ENCODE data around the gene SSBP4. TPM values are rescaled to one million over a fixed set of nuclear protein-coding genes. Genes with fewer than 3 reads are reported as not detected.

The SSBP4 gene
- total and polyA plus RNA-seq, 9 of the 15 experiments (the other 6 are each of a cell fraction or from before 2014, with no cell fraction given): 1.1 to 189 (median 39.0) TPM

DNA sequence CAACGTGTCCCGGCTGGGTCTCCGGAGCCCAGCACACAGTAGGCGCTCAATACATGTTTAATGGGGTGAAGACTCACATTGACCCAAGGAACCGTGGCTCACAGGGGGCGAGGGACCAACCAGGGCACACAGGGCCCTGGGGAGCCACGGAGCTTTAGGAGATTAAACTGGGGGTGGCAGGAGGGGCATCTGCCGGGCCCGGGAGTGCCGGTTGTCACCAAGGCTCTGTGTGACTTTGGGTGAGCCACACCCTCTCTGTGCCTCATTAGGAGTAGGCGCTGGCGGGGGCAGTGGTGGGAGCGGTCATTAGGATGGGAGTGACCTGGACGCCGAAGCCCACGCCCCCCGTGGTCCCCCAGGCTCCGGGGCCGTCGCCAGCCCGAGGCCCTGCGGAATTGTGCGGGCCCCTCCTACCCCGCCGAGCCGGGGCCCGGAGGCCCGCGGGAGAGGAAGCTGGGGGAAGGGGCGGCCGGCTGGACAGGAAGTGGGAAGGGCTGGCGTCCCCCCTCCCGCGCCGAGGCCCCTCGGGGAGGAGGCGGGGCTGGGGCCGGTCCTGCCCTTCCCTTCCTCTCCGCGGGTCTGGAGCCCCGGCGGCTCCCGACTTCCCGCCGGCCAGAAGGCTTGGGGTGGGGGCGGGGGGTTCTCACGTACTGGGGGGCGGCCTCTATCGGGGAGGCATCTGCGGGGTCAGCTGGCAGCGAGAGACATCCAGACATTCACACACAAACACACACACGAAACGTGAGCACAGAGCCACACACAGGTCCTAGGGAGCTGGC lies 1.8 kb upstream of the SSBP4 start (continued):
- TF ChIP-seq, protein P1, sequence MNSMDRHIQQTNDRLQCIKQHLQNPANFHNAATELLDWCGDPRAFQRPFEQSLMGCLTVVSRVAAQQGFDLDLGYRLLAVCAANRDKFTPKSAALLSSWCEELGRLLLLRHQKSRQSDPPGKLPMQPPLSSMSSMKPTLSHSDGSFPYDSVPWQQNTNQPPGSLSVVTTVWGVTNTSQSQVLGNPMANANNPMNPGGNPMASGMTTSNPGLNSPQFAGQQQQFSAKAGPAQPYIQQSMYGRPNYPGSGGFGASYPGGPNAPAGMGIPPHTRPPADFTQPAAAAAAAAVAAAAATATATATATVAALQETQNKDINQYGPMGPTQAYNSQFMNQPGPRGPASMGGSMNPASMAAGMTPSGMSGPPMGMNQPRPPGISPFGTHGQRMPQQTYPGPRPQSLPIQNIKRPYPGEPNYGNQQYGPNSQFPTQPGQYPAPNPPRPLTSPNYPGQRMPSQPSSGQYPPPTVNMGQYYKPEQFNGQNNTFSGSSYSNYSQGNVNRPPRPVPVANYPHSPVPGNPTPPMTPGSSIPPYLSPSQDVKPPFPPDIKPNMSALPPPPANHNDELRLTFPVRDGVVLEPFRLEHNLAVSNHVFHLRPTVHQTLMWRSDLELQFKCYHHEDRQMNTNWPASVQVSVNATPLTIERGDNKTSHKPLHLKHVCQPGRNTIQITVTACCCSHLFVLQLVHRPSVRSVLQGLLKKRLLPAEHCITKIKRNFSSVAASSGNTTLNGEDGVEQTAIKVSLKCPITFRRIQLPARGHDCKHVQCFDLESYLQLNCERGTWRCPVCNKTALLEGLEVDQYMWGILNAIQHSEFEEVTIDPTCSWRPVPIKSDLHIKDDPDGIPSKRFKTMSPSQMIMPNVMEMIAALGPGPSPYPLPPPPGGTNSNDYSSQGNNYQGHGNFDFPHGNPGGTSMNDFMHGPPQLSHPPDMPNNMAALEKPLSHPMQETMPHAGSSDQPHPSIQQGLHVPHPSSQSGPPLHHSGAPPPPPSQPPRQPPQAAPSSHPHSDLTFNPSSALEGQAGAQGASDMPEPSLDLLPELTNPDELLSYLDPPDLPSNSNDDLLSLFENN (IDR thresholded peaks at IDR 0.05; ENCODE audit: low read depth in 2 of 2, low read length in 2 of 2): no peak
- no peak for TF ChIP-seq MECOM (CRISPR knock-in tag; IDR thresholded peaks at IDR 0.05)
- TF ChIP-seq, protein P2, sequence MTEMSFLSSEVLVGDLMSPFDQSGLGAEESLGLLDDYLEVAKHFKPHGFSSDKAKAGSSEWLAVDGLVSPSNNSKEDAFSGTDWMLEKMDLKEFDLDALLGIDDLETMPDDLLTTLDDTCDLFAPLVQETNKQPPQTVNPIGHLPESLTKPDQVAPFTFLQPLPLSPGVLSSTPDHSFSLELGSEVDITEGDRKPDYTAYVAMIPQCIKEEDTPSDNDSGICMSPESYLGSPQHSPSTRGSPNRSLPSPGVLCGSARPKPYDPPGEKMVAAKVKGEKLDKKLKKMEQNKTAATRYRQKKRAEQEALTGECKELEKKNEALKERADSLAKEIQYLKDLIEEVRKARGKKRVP (CRISPR knock-in tag; IDR thresholded peaks at IDR 0.05): 0 out of 2 replicates have a peak, but pooled peaks have one; percentile 30
- TF ChIP-seq NCOA2 (IDR thresholded peaks at IDR 0.05; ENCODE audit: partially characterized antibody in 2 of 2): no peak
- peak; percentile 80; the same call in 1 of the 2 replicates for TF ChIP-seq ERF (CRISPR knock-in tag; IDR thresholded peaks at IDR 0.05)
- peak; percentile 86 for TF ChIP-seq POLR2G (IDR thresholded peaks at IDR 0.05; ENCODE audit: low read depth, low read length)
- TF ChIP-seq, protein P3, sequence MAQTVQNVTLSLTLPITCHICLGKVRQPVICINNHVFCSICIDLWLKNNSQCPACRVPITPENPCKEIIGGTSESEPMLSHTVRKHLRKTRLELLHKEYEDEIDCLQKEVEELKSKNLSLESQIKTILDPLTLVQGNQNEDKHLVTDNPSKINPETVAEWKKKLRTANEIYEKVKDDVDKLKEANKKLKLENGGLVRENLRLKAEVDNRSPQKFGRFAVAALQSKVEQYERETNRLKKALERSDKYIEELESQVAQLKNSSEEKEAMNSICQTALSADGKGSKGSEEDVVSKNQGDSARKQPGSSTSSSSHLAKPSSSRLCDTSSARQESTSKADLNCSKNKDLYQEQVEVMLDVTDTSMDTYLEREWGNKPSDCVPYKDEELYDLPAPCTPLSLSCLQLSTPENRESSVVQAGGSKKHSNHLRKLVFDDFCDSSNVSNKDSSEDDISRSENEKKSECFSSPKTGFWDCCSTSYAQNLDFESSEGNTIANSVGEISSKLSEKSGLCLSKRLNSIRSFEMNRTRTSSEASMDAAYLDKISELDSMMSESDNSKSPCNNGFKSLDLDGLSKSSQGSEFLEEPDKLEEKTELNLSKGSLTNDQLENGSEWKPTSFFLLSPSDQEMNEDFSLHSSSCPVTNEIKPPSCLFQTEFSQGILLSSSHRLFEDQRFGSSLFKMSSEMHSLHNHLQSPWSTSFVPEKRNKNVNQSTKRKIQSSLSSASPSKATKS (CRISPR knock-in tag; IDR thresholded peaks at IDR 0.05): no peak
- TF ChIP-seq EP400 (IDR thresholded peaks at IDR 0.05): peak; percentile 26
- TF ChIP-seq, protein P4, sequence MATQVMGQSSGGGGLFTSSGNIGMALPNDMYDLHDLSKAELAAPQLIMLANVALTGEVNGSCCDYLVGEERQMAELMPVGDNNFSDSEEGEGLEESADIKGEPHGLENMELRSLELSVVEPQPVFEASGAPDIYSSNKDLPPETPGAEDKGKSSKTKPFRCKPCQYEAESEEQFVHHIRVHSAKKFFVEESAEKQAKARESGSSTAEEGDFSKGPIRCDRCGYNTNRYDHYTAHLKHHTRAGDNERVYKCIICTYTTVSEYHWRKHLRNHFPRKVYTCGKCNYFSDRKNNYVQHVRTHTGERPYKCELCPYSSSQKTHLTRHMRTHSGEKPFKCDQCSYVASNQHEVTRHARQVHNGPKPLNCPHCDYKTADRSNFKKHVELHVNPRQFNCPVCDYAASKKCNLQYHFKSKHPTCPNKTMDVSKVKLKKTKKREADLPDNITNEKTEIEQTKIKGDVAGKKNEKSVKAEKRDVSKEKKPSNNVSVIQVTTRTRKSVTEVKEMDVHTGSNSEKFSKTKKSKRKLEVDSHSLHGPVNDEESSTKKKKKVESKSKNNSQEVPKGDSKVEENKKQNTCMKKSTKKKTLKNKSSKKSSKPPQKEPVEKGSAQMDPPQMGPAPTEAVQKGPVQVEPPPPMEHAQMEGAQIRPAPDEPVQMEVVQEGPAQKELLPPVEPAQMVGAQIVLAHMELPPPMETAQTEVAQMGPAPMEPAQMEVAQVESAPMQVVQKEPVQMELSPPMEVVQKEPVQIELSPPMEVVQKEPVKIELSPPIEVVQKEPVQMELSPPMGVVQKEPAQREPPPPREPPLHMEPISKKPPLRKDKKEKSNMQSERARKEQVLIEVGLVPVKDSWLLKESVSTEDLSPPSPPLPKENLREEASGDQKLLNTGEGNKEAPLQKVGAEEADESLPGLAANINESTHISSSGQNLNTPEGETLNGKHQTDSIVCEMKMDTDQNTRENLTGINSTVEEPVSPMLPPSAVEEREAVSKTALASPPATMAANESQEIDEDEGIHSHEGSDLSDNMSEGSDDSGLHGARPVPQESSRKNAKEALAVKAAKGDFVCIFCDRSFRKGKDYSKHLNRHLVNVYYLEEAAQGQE (IDR thresholded peaks at IDR 0.05; ENCODE audit: borderline replicate concordance): no peak
- TF ChIP-seq, protein P4 (CRISPR knock-in tag; IDR thresholded peaks at IDR 0.05; ENCODE audit: low read depth): 0 out of 2 replicates have a peak, but pooled peaks have one; percentile 45
- no peak; the same call in 1 of the 2 replicates for TF ChIP-seq SMARCE1 (IDR thresholded peaks at IDR 0.05)
- no peak for TF ChIP-seq RHOXF2B (CRISPR knock-in tag; conservative IDR thresholded peaks at IDR 0.05)

All from K562 (cell line).